Brain microvascular endothelial cell (primary cell): ENCODE measurements around the gene SAP30.

ENCODE experiments used
- DNase-seq: peaks from one replicate; pipeline ENCODE4 v3.0.0-alpha.2; 2020
- H3K27ac ChIP-seq: fragments of 250-450 bp; sonication (Bioruptor Pico); 2 replicates; pipeline ENCODE4 v1.5.1; 2020; ENCODE audit warnings: mild to moderate bottlenecking, moderate library complexity
- H3K27me3 ChIP-seq: fragments of 250-450 bp; sonication (Bioruptor Pico); replicated peaks from 2 replicates; pipeline ENCODE4 v1.5.1; 2020; ENCODE audit warnings: mild to moderate bottlenecking
- H3K36me3 ChIP-seq: fragments of 250-450 bp; sonication (Bioruptor Pico); replicated peaks from 2 replicates; pipeline ENCODE4 v1.5.1; 2020; ENCODE audit warnings: mild to moderate bottlenecking
- H3K4me3 ChIP-seq: 2 replicates; pipeline ENCODE4 v1.5.1; 2011; ENCODE audit warnings: low read depth, mild to moderate bottlenecking, control low read depth, low read length, moderate library complexity
- in situ Hi-C: cut with HindIII; loops from 2 replicates; pipeline ENCODE4 v1.10.0; 2017; ENCODE audit warnings: low sequenced_read_pairs, low pct_ligation_motif_present
- TF ChIP-seq, protein P1 (sequence below): IDR thresholded peaks from 2 replicates; pipeline ENCODE4 v1.5.1; 2011; ENCODE audit warnings: low read depth, mild to moderate bottlenecking, moderate library complexity, low read length, control low read depth, inconsistent platforms; ENCODE audit errors: missing control alignments

The SAP30 gene

DNA sequence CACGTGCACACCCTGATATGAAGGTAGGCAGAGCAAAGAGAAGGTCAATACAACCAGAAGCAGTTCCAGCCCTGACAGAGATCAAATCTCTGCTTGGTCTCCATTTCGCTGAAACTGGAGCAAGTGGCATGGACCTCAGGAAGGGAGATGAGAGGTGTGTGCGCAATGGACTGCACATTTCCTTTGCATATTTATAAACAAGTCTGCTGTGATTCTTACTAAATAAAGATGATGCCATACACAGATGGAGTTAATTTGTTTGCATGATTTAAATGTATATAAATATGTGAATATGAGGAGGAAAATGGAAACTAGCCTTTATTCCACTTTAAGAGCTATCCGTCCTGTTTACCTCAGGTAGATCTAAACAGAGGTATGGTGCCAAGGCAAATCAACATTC, 30.3 kb downstream of the SAP30 start:
- Histone ChIP-seq H3K36me3 (no peaks in the 10 kb centered on the region), H3K27me3 (no peaks in the 10 kb centered on the region), H3K27ac (no peak overlapping the region), H3K4me3 (no peak overlapping the region)
- TF ChIP-seq, protein P1, sequence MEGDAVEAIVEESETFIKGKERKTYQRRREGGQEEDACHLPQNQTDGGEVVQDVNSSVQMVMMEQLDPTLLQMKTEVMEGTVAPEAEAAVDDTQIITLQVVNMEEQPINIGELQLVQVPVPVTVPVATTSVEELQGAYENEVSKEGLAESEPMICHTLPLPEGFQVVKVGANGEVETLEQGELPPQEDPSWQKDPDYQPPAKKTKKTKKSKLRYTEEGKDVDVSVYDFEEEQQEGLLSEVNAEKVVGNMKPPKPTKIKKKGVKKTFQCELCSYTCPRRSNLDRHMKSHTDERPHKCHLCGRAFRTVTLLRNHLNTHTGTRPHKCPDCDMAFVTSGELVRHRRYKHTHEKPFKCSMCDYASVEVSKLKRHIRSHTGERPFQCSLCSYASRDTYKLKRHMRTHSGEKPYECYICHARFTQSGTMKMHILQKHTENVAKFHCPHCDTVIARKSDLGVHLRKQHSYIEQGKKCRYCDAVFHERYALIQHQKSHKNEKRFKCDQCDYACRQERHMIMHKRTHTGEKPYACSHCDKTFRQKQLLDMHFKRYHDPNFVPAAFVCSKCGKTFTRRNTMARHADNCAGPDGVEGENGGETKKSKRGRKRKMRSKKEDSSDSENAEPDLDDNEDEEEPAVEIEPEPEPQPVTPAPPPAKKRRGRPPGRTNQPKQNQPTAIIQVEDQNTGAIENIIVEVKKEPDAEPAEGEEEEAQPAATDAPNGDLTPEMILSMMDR = no peak
- no peak for DNase-seq
- in situ Hi-C loops = no loop called here

DNA sequence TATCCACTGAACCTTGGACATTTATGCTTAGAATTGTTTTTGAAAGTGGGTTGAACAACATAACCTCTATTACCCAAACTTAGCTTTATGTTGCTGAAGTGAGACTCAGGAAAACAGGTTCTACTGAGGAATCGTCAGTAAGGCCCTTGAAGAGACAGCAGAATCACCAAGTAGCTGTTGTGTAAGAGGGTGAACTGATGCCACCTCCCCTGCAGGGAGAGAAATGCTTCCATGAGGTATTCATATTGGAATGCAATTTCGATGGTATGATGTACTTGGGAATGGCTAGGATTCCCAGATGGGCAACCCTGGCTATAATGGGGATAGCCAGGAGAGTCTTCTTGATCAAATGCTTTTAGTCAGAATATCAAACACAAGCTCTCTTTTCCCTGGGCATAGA, 32.3 kb downstream of the SAP30 start:
- DNase-seq = no peak
- in situ Hi-C loops = no loop called here
- TF ChIP-seq, protein P1 = no peak
- Histone ChIP-seq H3K4me3 (no peak overlapping the region), H3K27ac (no peak overlapping the region), H3K36me3 (no peaks in the 10 kb centered on the region), H3K27me3 (no peaks in the 10 kb centered on the region)

DNA sequence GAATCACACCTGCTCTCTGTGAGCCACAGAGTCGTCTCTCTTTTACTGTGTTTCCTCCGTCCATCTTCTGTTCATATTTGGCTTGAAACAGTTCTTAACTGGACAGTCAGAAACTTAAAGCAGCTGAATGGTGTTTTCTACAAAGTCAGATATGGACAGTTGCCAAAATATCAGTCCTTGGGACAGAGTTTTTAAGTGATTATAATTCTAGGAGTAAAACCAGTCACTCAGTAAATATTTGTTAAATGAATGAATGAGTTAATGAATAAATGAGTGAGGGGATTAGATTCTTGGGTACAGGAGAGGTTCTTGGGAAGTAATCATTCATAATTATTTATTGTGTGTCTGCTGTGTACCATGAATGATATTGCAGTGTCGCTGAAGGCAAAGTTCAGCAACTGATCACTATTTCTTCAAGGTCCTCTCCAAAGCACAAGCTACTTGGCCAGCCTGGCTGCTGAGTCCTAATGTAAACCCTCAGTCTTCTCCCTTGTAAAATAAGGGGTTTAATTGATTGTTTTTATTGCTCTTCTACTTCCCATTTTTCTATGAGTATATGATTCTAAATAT, 33.6 kb downstream of the SAP30 start:
- Histone ChIP-seq H3K4me3 (no peak overlapping the region), H3K27me3 (no peaks in the 10 kb centered on the region), H3K27ac (no peak overlapping the region), H3K36me3 (no peaks in the 10 kb centered on the region)
- in situ Hi-C loops = no loop called here
- TF ChIP-seq, protein P1 = no peak
- no peak for DNase-seq

DNA sequence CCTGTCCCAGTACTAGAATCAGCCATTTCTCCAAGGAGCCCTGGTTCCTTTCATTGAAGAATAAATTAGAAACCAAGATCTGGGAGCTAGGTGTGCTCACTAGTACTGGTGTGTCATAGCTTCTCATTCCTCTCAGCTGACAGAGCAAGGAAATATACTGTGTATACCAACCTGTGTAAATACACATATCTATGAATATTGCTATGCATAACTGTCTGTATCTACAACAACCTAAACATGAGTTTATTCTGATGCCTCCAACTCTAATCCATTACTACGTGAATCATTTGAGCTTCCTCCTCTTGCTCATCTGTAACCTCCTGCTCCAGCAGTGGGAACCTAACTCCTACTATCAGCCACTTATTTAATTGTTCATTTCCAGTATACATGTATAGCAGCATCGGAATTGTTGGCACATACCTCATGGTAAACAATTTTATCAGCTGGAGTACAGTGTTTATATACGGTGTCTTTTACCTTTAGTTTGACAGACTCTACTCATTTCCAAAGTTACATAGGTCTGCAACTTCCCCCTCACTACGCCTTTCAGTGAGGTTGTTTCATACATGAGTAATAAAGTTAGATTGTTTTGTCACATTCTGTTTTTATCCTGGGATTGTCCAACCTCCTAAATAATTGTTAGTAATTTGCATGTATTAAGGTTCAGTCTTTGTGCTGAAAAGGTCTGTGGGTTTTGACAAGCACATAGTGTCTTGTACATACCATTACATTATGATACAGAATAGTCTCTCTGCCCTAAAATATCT, 35.3 kb downstream of the SAP30 start:
- in situ Hi-C loops = no loop called here
- Histone ChIP-seq H3K27me3 (no peaks in the 10 kb centered on the region), H3K4me3 (no peak overlapping the region), H3K27ac (no peak overlapping the region), H3K36me3 (no peaks in the 10 kb centered on the region)
- DNase-seq = no peak
- TF ChIP-seq, protein P1 = no peak

DNA sequence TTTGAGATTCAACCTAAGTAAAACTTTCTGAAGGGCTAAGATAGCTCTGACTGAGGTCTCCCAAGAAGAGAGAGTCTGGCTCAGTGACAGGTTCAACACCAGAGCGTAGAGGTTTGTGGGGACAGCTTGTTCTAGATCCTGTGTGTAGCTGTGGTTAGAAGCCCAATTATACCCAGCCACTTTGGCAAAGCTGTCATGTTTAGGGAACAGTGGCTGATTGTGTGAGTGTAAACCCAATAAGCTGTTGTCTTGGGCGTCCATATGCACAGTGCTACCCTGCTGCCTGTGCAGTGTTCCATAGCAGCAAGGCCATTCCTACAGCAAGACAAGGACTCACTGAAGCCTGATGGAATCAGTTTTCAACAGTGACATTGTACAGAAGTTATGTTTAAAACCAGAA, 39.3 kb downstream of the SAP30 start:
- H3K36me3 ChIP-seq = no peaks in the 10 kb centered on the region
- H3K27ac ChIP-seq = no peak overlapping the region
- in situ Hi-C loops = no loop called here
- TF ChIP-seq, protein P1 = no peak
- no peaks in the 10 kb centered on the region for H3K27me3 ChIP-seq
- DNase-seq = no peak
- H3K4me3 ChIP-seq = no peak overlapping the region
